ENCODE data around the gene CCDC24. TPM values are rescaled to one million over a fixed set of nuclear protein-coding genes. Genes with fewer than 3 reads are reported as not detected.

CCDC24 gene
- total RNA-seq, 2 experiments from 2014 or later, result 8.9 to 9.2 TPM

DNA sequence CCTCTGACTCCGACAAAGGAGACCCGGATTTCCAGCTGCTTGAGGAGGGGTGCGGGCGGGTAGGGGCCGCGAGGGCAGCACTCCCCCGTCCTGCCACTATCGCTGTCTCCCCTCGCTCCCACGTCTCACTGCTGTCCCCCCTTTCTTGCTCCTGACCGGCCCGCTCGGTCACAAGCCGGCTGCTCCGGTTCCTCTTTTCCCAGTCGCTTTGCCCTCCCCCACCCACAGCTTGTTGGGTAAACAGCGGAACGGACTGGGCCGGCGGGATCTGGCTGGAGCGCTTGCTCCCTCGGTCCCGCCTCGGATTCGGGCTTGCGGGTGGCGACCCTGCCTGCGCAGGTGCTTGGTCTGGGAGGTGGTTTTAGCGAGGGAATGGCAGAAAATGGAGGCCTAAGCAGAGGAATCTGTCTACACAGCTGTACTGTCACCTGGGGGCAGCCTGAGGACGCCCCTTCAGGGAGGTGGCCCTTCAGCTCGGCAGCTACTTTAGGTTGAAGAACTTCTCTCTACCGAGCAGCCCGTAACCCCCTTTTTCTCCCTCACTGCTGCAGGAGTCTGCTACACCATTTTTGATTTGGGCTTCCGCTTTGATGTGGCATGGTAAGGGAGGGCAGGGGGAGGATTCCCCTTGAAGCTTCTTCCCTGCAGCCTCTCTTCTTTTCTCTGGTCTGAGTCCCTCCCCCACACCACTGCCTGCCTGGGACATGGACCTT, 16.0 kb upstream of the CCDC24 start:
- DNase-seq (ENCODE audit: low spot score), result peak; percentile 55
- Histone ChIP-seq H3K4me2 (ENCODE audit: low read length) (peak overlapping the region; percentile 90), H2AFZ (ENCODE audit: low read length) (peak overlapping the region; percentile 69), H3K9me2 (ENCODE audit: insufficient read depth, low read length) (no peaks in the 10 kb centered on the region), H3K79me2 (ENCODE audit: insufficient read depth, low read depth, low read length) (peaks cover 6% of the 10 kb centered on the region; the same call in 1 of the 2 replicates), H3K4me1 (ENCODE audit: insufficient read depth, low read length, poor library complexity, severe bottlenecking) (peaks cover 24% of the 10 kb centered on the region), H4K20me1 (ENCODE audit: insufficient read depth, low read length) (0 out of 2 replicates have a peak, but pooled peaks cover 9% of the 10 kb centered on the region), H3K4me3 (ENCODE audit: low read depth, low read length, poor library complexity, severe bottlenecking) (peak overlapping the region; percentile 94), H3K9me3 (ENCODE audit: low read length) (no peaks in the 10 kb centered on the region), H3K36me3 (ENCODE audit: insufficient read depth, low read length) (peaks cover 56% of the 10 kb centered on the region), H3K27ac (ENCODE audit: low read depth, low read length, poor library complexity, severe bottlenecking) (peak overlapping the region; percentile 46)
- POLR2A ChIA-PET, result interaction anchor here (0.5 to 0.6 kb wide), 3 partner anchors 66 to 360 kb away, joined by 3 to 5 read pairs (median 5); no protein-coding TSS in a partner anchor
- intact Hi-C loops (cut with micrococcal nuclease; ENCODE audit: unreplicated experiment), result loop anchor here (2.0 kb wide), 1 partner anchor 15 kb away; the partner anchor contains the start of gene CCDC24
- CTCF ChIA-PET (ENCODE audit: unreplicated experiment), result interaction anchor here (1.1 to 1.4 kb wide), 2 partner anchors 17 to 40 kb away, joined by 3 read pairs; no protein-coding TSS in a partner anchor
- BruUV-seq (replicated peaks), result no TSS peak
- no peak for TF ChIP-seq EZH2phosphoT487 (IDR thresholded peaks at IDR 0.05; ENCODE audit: borderline replicate concordance, low read depth, low read length)
- TF ChIP-seq, protein P1, sequence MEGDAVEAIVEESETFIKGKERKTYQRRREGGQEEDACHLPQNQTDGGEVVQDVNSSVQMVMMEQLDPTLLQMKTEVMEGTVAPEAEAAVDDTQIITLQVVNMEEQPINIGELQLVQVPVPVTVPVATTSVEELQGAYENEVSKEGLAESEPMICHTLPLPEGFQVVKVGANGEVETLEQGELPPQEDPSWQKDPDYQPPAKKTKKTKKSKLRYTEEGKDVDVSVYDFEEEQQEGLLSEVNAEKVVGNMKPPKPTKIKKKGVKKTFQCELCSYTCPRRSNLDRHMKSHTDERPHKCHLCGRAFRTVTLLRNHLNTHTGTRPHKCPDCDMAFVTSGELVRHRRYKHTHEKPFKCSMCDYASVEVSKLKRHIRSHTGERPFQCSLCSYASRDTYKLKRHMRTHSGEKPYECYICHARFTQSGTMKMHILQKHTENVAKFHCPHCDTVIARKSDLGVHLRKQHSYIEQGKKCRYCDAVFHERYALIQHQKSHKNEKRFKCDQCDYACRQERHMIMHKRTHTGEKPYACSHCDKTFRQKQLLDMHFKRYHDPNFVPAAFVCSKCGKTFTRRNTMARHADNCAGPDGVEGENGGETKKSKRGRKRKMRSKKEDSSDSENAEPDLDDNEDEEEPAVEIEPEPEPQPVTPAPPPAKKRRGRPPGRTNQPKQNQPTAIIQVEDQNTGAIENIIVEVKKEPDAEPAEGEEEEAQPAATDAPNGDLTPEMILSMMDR (conservative IDR thresholded peaks at IDR 0.05; ENCODE audit: low read length), result no peak

DNA sequence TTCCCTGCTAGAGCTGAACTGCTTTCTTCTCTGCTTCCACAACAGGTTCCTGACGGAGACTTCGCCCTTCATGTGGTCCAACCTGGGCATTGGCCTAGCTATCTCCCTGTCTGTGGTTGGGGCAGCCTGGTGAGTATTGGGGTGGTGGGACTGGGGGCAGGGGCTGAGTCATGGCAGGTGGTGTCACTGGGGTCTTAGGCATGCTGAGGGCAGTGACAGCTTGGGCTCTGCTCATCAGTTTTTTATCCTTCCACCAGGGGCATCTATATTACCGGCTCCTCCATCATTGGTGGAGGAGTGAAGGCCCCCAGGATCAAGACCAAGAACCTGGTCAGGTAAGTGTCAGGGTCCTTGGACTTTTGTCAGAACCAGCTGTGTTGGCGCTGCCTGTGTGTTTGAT, 15.4 kb upstream of the CCDC24 start:
- no TSS peak for BruUV-seq (replicated peaks)
- peak overlapping the region; percentile 90 for H3K4me2 ChIP-seq (ENCODE audit: low read length)
- no peak overlapping the region for H2AFZ ChIP-seq (ENCODE audit: low read length)
- peak overlapping the region; percentile 46 for H3K27ac ChIP-seq (ENCODE audit: low read depth, low read length, poor library complexity, severe bottlenecking)
- POLR2A ChIA-PET, result no interaction called here
- peaks cover 56% of the 10 kb centered on the region for H3K36me3 ChIP-seq (ENCODE audit: insufficient read depth, low read length)
- H3K79me2 ChIP-seq (ENCODE audit: insufficient read depth, low read depth, low read length), result no peaks in the 10 kb centered on the region; the same call in 1 of the 2 replicates
- H4K20me1 ChIP-seq (ENCODE audit: insufficient read depth, low read length), result 0 out of 2 replicates have a peak, but pooled peaks cover 9% of the 10 kb centered on the region
- peaks cover 18% of the 10 kb centered on the region for H3K4me1 ChIP-seq (ENCODE audit: insufficient read depth, low read length, poor library complexity, severe bottlenecking)
- no peaks in the 10 kb centered on the region for H3K9me2 ChIP-seq (ENCODE audit: insufficient read depth, low read length)
- no peaks in the 10 kb centered on the region for H3K9me3 ChIP-seq (ENCODE audit: low read length)
- TF ChIP-seq, protein P1 (conservative IDR thresholded peaks at IDR 0.05; ENCODE audit: low read length), result 0 out of 2 replicates have a peak, but pooled peaks have one; percentile 26
- no peak for TF ChIP-seq EZH2phosphoT487 (IDR thresholded peaks at IDR 0.05; ENCODE audit: borderline replicate concordance, low read depth, low read length)
- CTCF ChIA-PET (ENCODE audit: unreplicated experiment), result interaction anchor here (1.1 to 1.4 kb wide), 2 partner anchors 16 to 41 kb away, joined by 3 read pairs; no protein-coding TSS in a partner anchor
- no peak for DNase-seq (ENCODE audit: low spot score)
- intact Hi-C loops (cut with micrococcal nuclease; ENCODE audit: unreplicated experiment), result no loop called here
- H3K4me3 ChIP-seq (ENCODE audit: low read depth, low read length, poor library complexity, severe bottlenecking), result peak overlapping the region; percentile 94

DNA sequence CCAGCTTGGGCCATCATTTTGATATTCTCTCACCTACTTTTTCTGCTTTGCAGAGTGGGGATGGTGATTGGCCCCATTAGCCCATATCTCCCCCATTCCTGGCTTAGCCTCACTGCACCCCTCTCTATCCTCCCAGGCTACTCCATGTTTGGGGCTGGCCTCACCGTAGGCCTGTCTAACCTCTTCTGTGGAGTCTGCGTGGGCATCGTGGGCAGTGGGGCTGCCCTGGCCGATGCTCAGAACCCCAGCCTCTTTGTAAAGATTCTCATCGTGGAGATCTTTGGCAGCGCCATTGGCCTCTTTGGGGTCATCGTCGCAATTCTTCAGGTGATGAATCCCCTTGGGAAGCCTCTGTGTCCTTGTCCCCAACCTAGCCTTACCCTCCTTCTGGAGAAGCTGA, 14.5 kb upstream of the CCDC24 start:
- no peak overlapping the region for H3K4me3 ChIP-seq (ENCODE audit: low read depth, low read length, poor library complexity, severe bottlenecking)
- no peaks in the 10 kb centered on the region; the same call in 1 of the 2 replicates for H3K79me2 ChIP-seq (ENCODE audit: insufficient read depth, low read depth, low read length)
- CTCF ChIA-PET (ENCODE audit: unreplicated experiment), result no interaction called here

More for the DNA sequence above, 14.5 kb upstream of the CCDC24 start:
- peaks cover 17% of the 10 kb centered on the region for H3K4me1 ChIP-seq (ENCODE audit: insufficient read depth, low read length, poor library complexity, severe bottlenecking)
- H3K27ac ChIP-seq (ENCODE audit: low read depth, low read length, poor library complexity, severe bottlenecking), result no peak overlapping the region
- intact Hi-C loops (cut with micrococcal nuclease; ENCODE audit: unreplicated experiment), result no loop called here
- no peak for DNase-seq (ENCODE audit: low spot score)
- no peaks in the 10 kb centered on the region for H3K9me3 ChIP-seq (ENCODE audit: low read length)
- POLR2A ChIA-PET, result no interaction called here
- H3K9me2 ChIP-seq (ENCODE audit: insufficient read depth, low read length), result no peaks in the 10 kb centered on the region
- TF ChIP-seq, protein P1 (conservative IDR thresholded peaks at IDR 0.05; ENCODE audit: low read length), result no peak
- TF ChIP-seq EZH2phosphoT487 (IDR thresholded peaks at IDR 0.05; ENCODE audit: borderline replicate concordance, low read depth, low read length), result no peak
- peaks cover 51% of the 10 kb centered on the region for H3K36me3 ChIP-seq (ENCODE audit: insufficient read depth, low read length)
- no TSS peak for BruUV-seq (replicated peaks)
- no peak overlapping the region for H2AFZ ChIP-seq (ENCODE audit: low read length)
- H3K4me2 ChIP-seq (ENCODE audit: low read length), result 0 out of 2 replicates have a peak overlapping the region, but pooled peaks have one; percentile 90
- H4K20me1 ChIP-seq (ENCODE audit: insufficient read depth, low read length), result 0 out of 2 replicates have a peak, but pooled peaks cover 9% of the 10 kb centered on the region

All from OCI-LY7 (cell line).